ENCODE results near the gene PDE2A. TPM values are rescaled to one million over a fixed set of nuclear protein-coding genes. Genes with fewer than 3 reads are reported as not detected.
"Not testable (repeated sequence)": the region's sequence is repeated elsewhere in the genome, so short reads cannot be mapped to it uniquely, and the experiment has no call there.

Gene PDE2A
- total RNA-seq, 1 donor: not detected

- no peak overlapping the region for H3K4me3 ChIP-seq (ENCODE audit: low read depth, low read length)
- no peak for DNase-seq (ENCODE audit: low read depth)
- TF ChIP-seq CTCF (IDR thresholded peaks at IDR 0.05; ENCODE audit: insufficient read depth, low read length): no peak
Measured at GRCh38 chr11:72575533-72576242, 98.5 kb downstream of the PDE2A start.

DNA sequence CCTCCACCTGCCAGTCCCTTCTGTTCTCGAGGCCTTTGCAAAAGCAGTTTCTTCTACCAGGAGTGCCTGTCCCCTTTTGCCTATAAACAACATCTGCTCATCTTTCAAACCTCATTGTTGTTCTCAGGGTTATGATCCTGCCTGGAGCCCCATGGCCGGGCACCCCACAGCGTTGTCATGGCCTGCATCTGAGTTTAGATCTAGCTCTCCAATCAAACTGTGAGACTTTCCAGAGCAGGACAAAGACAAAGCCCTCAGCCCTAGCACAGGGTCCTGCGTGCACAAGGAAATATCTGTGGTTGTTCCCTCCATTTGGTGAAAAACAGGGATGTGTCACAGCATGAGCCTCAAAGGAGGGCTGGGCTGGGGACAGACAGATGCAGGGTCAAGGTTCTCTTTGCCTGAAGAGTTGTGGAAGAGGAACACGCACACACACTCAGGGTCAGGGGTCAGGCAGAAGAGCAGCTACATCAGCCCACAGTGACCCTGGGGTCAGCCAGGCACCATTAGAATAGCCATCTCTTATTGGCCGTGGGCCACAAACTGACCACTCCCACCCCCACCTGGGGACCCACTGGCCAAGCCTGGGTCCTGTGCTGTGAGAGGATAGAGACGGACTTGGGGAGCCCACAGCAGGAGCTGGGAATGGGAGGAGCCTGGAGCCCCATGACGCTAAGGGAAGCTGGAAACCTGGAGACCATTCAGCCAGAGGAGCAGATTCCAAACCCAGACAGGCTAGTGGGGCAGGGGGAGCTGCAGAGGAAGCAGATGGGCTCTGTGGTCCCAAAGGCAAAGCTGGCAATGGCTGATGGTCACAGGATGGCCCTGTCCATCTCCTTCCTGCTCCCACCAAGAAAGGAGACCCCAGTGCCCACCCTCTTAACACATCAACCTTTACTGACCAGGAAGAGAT is 99.4 kb downstream of the PDE2A start:
- H3K4me3 ChIP-seq (ENCODE audit: low read depth, low read length): no peak overlapping the region
- DNase-seq (ENCODE audit: low read depth): no peak
- no peak for TF ChIP-seq CTCF (IDR thresholded peaks at IDR 0.05; ENCODE audit: insufficient read depth, low read length)

- no peak for TF ChIP-seq CTCF (IDR thresholded peaks at IDR 0.05; ENCODE audit: insufficient read depth, low read length)
- no peak for DNase-seq (ENCODE audit: low read depth)
- H3K4me3 ChIP-seq (ENCODE audit: low read depth, low read length): no peak overlapping the region
Measured at GRCh38 chr11:72573855-72574445, 100.3 kb downstream of the PDE2A start.

DNA sequence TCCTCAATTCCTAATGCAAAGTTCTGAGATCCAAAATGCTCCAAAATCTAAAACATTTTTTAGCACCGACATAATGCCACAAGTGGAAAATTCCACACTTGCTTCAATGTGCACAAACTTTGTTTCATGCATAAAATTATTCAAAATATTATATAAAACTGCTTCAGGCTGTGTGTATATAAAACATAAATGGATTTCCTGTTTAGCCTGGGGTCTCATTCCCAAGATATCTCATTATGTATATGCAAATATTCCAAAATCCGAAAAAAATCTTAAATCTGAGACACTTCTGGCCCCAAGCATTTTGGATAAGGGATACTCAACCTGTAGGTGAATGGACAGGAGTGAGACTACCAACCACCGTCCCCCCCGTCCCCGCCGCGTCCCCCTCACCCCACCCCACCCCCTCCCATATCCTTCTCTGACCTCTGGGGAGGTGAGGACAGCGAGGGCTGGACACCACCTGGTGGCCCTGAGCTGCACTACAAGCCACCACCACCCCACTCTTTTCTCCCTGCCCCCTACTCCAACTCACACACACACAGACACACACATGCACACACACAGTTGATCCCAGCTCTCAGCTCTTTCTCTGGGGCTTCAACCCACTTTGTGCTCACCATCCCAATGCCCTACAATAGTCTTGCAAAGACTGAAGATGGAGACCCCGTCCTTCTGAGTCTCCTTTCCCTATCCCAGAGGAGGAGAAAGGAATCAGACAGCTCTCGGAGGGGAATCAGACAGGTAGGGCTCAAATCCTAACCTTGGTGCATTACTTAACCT is 101.0 kb downstream of the PDE2A start:
- DNase-seq (ENCODE audit: low read depth): peak; percentile 45
- no peak overlapping the region for H3K4me3 ChIP-seq (ENCODE audit: low read depth, low read length)
- TF ChIP-seq CTCF (IDR thresholded peaks at IDR 0.05; ENCODE audit: insufficient read depth, low read length): peak; percentile 81

DNA sequence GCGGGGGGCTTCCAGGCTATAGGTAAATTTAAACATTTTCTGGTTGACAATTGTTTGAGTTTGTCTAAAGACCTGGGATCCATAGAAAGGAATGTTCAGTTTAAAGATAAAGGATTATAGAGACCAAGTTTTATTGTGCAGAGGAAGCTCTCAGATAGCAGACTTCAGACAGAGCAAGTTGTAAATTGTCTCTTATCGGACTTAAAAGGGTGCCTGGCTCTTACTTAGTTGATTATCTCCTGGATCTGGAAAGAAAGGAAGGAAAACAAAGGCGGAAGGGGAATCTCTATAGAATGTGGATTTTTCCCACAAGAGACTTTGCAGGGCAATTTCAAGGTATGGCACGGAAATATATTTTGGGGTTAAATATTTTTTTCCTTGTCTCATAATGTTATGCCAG is 101.7 kb downstream of the PDE2A start:
- not testable (repeated sequence) for H3K4me3 ChIP-seq (ENCODE audit: low read depth, low read length); DNase-seq (ENCODE audit: low read depth)

GRCh38 chr11:72570893-72571661 is 103.1 kb downstream of the PDE2A start:
- TF ChIP-seq CTCF (IDR thresholded peaks at IDR 0.05; ENCODE audit: insufficient read depth, low read length): no peak
- DNase-seq (ENCODE audit: low read depth): no peak
- no peak overlapping the region for H3K4me3 ChIP-seq (ENCODE audit: low read depth, low read length)
